ENCODE measurements around the gene SCLY. TPM values are rescaled to one million over a fixed set of nuclear protein-coding genes. Genes with fewer than 3 reads are reported as not detected.

The SCLY gene
- total and polyA plus RNA-seq, 9 donors, result 5.3 to 11.6 (median 9.6) TPM

DNA sequence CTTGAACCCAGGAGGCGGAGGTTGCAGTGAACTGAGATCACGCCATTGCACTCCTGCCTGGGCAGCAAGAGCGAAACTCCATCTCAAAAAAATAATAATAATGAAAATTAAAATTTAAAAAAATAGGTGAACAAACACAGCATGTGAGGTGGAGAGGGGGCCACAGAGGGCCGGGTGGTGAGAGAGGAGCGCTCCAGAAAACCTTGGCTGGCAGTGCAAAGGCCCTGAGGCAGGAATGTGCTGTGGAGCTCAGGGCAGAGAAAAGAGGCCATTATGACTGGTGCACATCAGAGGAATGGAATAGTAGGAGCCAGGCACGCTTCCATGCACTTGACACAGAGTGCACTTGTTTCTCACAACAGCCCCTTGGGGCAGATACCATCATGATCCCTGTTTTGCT is 21.6 kb upstream of the SCLY start:
- Histone ChIP-seq H3K27me3 (ENCODE audit: control insufficient read depth, insufficient read depth, low read length) (no peaks in the 10 kb centered on the region), H3K27ac (ENCODE audit: low read length) (no peak overlapping the region), H3K9me3 (replicated peaks; ENCODE audit: control insufficient read depth, low read depth, low read length) (no peaks in the 10 kb centered on the region), H3K4me1 (ENCODE audit: control insufficient read depth, insufficient read depth, low read length) (no peaks in the 10 kb centered on the region), H3K36me3 (ENCODE audit: control insufficient read depth, insufficient read depth, low read length) (peaks cover 60% of the 10 kb centered on the region), H3K4me3 (ENCODE audit: low read length) (no peak overlapping the region)
- WGBS (ENCODE audit: insufficient coverage), result 77% methylated on average over 3 of the region's 6 CpGs
- no peak for DNase-seq

DNA sequence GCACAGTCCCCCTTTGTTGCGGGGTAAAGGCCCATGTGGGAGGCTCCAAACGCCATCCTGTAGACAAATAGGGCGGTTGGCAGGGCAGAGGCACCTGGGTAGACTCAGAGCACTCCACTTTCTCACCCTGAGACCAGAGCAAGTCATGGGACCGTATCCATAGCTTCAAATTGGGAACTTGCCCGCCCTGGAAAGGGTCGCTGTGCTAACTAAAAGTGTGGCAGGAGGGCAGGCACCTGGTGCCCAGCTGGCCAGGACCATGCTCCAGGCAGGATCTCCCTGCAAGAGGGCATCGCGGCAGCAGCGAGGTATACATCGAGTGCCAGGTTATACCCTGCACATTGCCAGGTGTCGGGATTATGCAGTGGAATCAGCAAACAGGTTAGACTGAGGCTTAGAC is 20.8 kb upstream of the SCLY start:
- no peaks in the 10 kb centered on the region for H3K9me3 ChIP-seq (replicated peaks; ENCODE audit: control insufficient read depth, low read depth, low read length)
- H3K4me3 ChIP-seq (ENCODE audit: low read length), result no peak overlapping the region
- no peaks in the 10 kb centered on the region for H3K4me1 ChIP-seq (ENCODE audit: control insufficient read depth, insufficient read depth, low read length)
- H3K36me3 ChIP-seq (ENCODE audit: control insufficient read depth, insufficient read depth, low read length), result peaks cover 60% of the 10 kb centered on the region
- no peak for DNase-seq
- H3K27ac ChIP-seq (ENCODE audit: low read length), result no peak overlapping the region
- H3K27me3 ChIP-seq (ENCODE audit: control insufficient read depth, insufficient read depth, low read length), result no peaks in the 10 kb centered on the region
- 97% methylated on average over 9 of the region's 11 CpGs for WGBS (ENCODE audit: insufficient coverage)

- Histone ChIP-seq H3K4me1 (ENCODE audit: control insufficient read depth, insufficient read depth, low read length) (no peaks in the 10 kb centered on the region), H3K27ac (ENCODE audit: low read length) (no peak overlapping the region), H3K36me3 (ENCODE audit: control insufficient read depth, insufficient read depth, low read length) (peaks cover 65% of the 10 kb centered on the region), H3K27me3 (ENCODE audit: control insufficient read depth, insufficient read depth, low read length) (no peaks in the 10 kb centered on the region), H3K4me3 (ENCODE audit: low read length) (no peak overlapping the region), H3K9me3 (replicated peaks; ENCODE audit: control insufficient read depth, low read depth, low read length) (no peaks in the 10 kb centered on the region)
- WGBS (ENCODE audit: insufficient coverage), result 79% methylated on average over 8 of the region's 9 CpGs
- no peak for DNase-seq
Observed at GRCh38 chr2:238040918-238041317, 19.9 kb upstream of the SCLY start.

- 91% methylated on average over 5 of the region's 5 CpGs for WGBS (ENCODE audit: insufficient coverage)
- DNase-seq, result no peak
- no peaks in the 10 kb centered on the region for H3K9me3 ChIP-seq (replicated peaks; ENCODE audit: control insufficient read depth, low read depth, low read length)
Observed at GRCh38 chr2:238042090-238042489, 18.7 kb upstream of the SCLY start.

DNA sequence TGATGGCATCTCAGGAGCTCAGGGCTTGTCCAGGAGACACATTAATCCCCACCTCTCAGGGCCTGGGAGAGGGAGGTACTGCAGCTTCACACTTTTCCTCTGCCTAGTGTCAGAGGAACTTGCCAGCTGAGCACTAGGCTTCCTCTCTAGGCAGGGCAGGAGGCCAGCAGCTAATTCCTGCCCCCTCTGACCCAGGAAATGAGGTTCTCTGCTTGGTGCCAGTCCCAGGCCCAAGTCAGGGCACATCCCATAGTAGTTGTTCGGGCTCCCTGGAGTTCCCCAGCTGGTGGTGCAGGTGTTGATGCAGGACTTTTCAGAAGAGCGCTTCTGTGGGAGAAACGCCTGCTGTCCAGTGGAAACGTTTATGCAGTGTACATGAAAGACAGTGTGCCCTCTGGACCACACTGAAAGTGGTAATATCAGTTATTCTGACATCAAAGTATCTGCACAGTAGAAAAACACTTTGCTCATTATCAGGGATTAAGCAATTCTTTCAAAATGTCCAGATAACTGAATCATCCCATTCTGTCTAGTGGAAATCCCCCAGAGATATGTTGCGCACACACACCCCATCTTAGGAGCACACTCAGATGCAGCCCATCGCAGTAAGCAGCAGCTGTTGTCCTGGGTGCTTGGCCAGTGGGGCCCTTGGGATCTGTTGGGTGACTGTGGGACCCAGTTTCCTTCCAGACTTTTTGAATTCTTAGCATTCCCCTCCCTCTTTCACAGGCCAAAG is 17.8 kb upstream of the SCLY start:
- no peak for DNase-seq
- Histone ChIP-seq H3K9me3 (replicated peaks; ENCODE audit: control insufficient read depth, low read depth, low read length) (no peaks in the 10 kb centered on the region), H3K4me1 (ENCODE audit: control insufficient read depth, insufficient read depth, low read length) (no peaks in the 10 kb centered on the region), H3K27ac (ENCODE audit: low read length) (no peak overlapping the region), H3K27me3 (ENCODE audit: control insufficient read depth, insufficient read depth, low read length) (no peaks in the 10 kb centered on the region), H3K4me3 (ENCODE audit: low read length) (no peak overlapping the region), H3K36me3 (ENCODE audit: control insufficient read depth, insufficient read depth, low read length) (peaks cover 50% of the 10 kb centered on the region)
- 92% methylated on average over 2 of the region's 6 CpGs for WGBS (ENCODE audit: insufficient coverage)

More at GRCh38 chr2:238042090-238042489, 18.7 kb upstream of the SCLY start:
- no peak overlapping the region for H3K27ac ChIP-seq (ENCODE audit: low read length)
- H3K4me3 ChIP-seq (ENCODE audit: low read length), result no peak overlapping the region
- no peaks in the 10 kb centered on the region for H3K27me3 ChIP-seq (ENCODE audit: control insufficient read depth, insufficient read depth, low read length)
- no peaks in the 10 kb centered on the region for H3K4me1 ChIP-seq (ENCODE audit: control insufficient read depth, insufficient read depth, low read length)
- H3K36me3 ChIP-seq (ENCODE audit: control insufficient read depth, insufficient read depth, low read length), result peaks cover 59% of the 10 kb centered on the region

GRCh38 chr2:238043851-238044250 is 16.9 kb upstream of the SCLY start:
- Histone ChIP-seq H3K4me3 (ENCODE audit: low read length) (no peak overlapping the region), H3K27me3 (ENCODE audit: control insufficient read depth, insufficient read depth, low read length) (no peaks in the 10 kb centered on the region), H3K9me3 (replicated peaks; ENCODE audit: control insufficient read depth, low read depth, low read length) (no peaks in the 10 kb centered on the region), H3K36me3 (ENCODE audit: control insufficient read depth, insufficient read depth, low read length) (peaks cover 43% of the 10 kb centered on the region), H3K27ac (ENCODE audit: low read length) (no peak overlapping the region), H3K4me1 (ENCODE audit: control insufficient read depth, insufficient read depth, low read length) (no peaks in the 10 kb centered on the region)
- no peak for DNase-seq
- 86% methylated on average over 6 of the region's 6 CpGs for WGBS (ENCODE audit: insufficient coverage)

DNA sequence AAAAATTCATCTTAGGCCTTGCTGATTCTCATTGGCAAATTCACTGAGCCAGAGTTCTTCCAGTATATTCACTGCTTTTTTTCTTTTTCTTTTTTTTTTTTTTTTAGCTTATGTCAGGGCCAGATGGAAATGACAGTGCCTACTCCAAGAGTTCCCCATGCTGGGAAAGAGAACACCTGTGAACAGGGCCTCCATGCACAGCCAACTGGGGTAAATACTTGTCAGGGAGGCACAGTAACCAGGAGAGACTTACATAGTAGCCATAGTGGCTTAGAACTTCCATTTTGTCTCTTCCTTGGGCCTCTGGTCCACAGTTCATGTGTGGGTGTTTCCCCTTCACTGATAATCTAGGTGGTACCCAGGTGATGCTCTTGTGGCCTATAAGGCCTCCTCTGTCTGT is 15.2 kb upstream of the SCLY start:
- Histone ChIP-seq H3K27ac (ENCODE audit: low read length) (no peak overlapping the region), H3K4me3 (ENCODE audit: low read length) (no peak overlapping the region), H3K27me3 (ENCODE audit: control insufficient read depth, insufficient read depth, low read length) (no peaks in the 10 kb centered on the region), H3K4me1 (ENCODE audit: control insufficient read depth, insufficient read depth, low read length) (no peaks in the 10 kb centered on the region), H3K9me3 (replicated peaks; ENCODE audit: control insufficient read depth, low read depth, low read length) (no peaks in the 10 kb centered on the region), H3K36me3 (ENCODE audit: control insufficient read depth, insufficient read depth, low read length) (peaks cover 29% of the 10 kb centered on the region)
- DNase-seq, result no peak

GRCh38 chr2:238046725-238047270 is 14.0 kb upstream of the SCLY start:
- H3K27me3 ChIP-seq (ENCODE audit: control insufficient read depth, insufficient read depth, low read length), result no peaks in the 10 kb centered on the region
- H3K4me3 ChIP-seq (ENCODE audit: low read length), result no peak overlapping the region
- H3K4me1 ChIP-seq (ENCODE audit: control insufficient read depth, insufficient read depth, low read length), result no peaks in the 10 kb centered on the region
- 85% methylated on average over 2 of the region's 2 CpGs for WGBS (ENCODE audit: insufficient coverage)
- peaks cover 24% of the 10 kb centered on the region for H3K36me3 ChIP-seq (ENCODE audit: control insufficient read depth, insufficient read depth, low read length)
- DNase-seq, result no peak
- H3K9me3 ChIP-seq (replicated peaks; ENCODE audit: control insufficient read depth, low read depth, low read length), result no peaks in the 10 kb centered on the region
- no peak overlapping the region for H3K27ac ChIP-seq (ENCODE audit: low read length)

DNA sequence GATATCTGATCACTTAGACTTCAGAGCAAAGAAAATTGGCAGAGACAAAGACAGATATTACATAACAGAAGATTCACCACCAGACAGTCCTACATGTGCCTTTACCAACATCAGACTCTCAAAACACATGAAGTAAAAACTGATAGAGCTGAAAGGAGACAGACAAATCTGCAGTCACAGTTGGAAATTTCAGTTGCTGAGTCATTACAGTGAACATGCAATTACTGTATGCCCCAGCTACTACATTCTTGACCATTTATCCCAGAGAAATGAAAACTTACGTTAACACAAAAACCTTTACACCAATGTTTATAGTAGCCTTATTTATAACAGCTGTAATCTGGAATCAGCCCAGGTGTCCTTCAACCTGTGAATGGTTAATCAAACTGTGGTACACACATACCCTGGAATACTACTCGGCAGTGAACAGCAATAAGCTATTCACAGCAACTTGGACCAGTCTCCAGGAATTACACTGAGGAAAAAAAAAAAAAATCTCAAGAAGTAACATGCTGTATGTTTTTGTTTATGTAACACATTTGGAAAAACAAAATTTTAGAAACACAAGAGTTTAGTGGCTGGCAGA is 7.5 kb upstream of the SCLY start:
- no peak for DNase-seq
- WGBS (ENCODE audit: insufficient coverage), result no CpG with 5 or more reads among the region's 2 CpGs
- no peak overlapping the region for H3K27ac ChIP-seq (ENCODE audit: low read length)
- no peaks in the 10 kb centered on the region for H3K9me3 ChIP-seq (replicated peaks; ENCODE audit: control insufficient read depth, low read depth, low read length)
- H3K27me3 ChIP-seq (ENCODE audit: control insufficient read depth, insufficient read depth, low read length), result peaks cover 2% of the 10 kb centered on the region
- H3K36me3 ChIP-seq (ENCODE audit: control insufficient read depth, insufficient read depth, low read length), result no peaks in the 10 kb centered on the region
- no peaks in the 10 kb centered on the region for H3K4me1 ChIP-seq (ENCODE audit: control insufficient read depth, insufficient read depth, low read length)
- no peak overlapping the region for H3K4me3 ChIP-seq (ENCODE audit: low read length)

DNA sequence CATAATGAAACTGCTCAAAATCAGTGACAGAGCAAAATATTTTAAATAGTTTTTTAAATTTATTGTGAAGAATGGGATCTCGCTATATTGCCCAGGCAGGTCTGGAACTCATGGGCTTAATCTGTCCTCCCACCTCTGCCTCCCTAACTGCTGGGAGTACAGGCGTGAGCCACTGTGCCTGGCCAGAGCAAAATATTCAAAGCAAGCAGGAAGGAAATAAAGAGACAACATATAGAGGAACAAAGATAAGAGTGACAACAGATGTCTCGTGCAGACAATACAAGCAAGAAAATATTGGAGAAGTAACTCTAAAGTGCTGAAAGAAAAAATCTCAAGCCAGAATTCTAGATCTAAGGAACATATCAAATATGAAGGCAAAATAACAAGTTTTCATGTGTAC is 5.0 kb upstream of the SCLY start:
- no peak for DNase-seq
- H3K27ac ChIP-seq (ENCODE audit: low read length), result no peak overlapping the region
- no peaks in the 10 kb centered on the region for H3K9me3 ChIP-seq (replicated peaks; ENCODE audit: control insufficient read depth, low read depth, low read length)
- no CpG with 5 or more reads among the region's 3 CpGs for WGBS (ENCODE audit: insufficient coverage)
- peaks cover 2% of the 10 kb centered on the region for H3K27me3 ChIP-seq (ENCODE audit: control insufficient read depth, insufficient read depth, low read length)
- H3K4me3 ChIP-seq (ENCODE audit: low read length), result no peak overlapping the region
- H3K4me1 ChIP-seq (ENCODE audit: control insufficient read depth, insufficient read depth, low read length), result peaks cover 9% of the 10 kb centered on the region
- H3K36me3 ChIP-seq (ENCODE audit: control insufficient read depth, insufficient read depth, low read length), result no peaks in the 10 kb centered on the region
